Smooth muscle cell (in vitro differentiated cells): ENCODE data around the gene RAI2. TPM values are rescaled to one million over a fixed set of nuclear protein-coding genes. Genes with fewer than 3 reads are reported as not detected.

Source experiments
- DNase-seq: peaks from one replicate; lab custom pipeline; 2025; ENCODE audit not compliant: unreplicated experiment; lab: John Stamatoyannopoulos, UW
- H2AFZ ChIP-seq: fragments of 200-600 bp; sonication (generic); 2 replicates; pipeline ENCODE4 v1.6.0; 2016; ENCODE audit warnings: antibody characterized with exemption, low read depth, mild to moderate bottlenecking
- H3F3A ChIP-seq: fragments of 200-600 bp; sonication (generic); 2 replicates; pipeline ENCODE4 v1.6.0; 2017; ENCODE audit warnings: antibody characterized with exemption, low read depth
- H3K27ac ChIP-seq: fragments of 200-600 bp; sonication (generic); 2 replicates; pipeline ENCODE4 v1.5.1; 2016; ENCODE audit warnings: low read depth, mild to moderate bottlenecking
- H3K27me3 ChIP-seq: fragments of 200-600 bp; sonication (generic); 2 replicates; pipeline ENCODE4 v1.6.1; 2016; ENCODE audit warnings: low read depth, mild to moderate bottlenecking
- H3K36me3 ChIP-seq: fragments of 200-600 bp; sonication (generic); 2 replicates; pipeline ENCODE4 v1.5.1; 2016; ENCODE audit warnings: low read depth
- H3K4me1 ChIP-seq: fragments of 200-600 bp; sonication (generic); 2 replicates; pipeline ENCODE4 v1.5.1; 2016; ENCODE audit warnings: low read depth
- H3K4me2 ChIP-seq: fragments of 200-600 bp; sonication (generic); 2 replicates; pipeline ENCODE4 v1.6.0; 2016; ENCODE audit warnings: mild to moderate bottlenecking
- H3K4me3 ChIP-seq: fragments of 200-600 bp; sonication (generic); 2 replicates; pipeline ENCODE4 v1.5.1; 2016; ENCODE audit warnings: mild to moderate bottlenecking
- H3K79me2 ChIP-seq: fragments of 200-600 bp; sonication (generic); 2 replicates; pipeline ENCODE4 v1.6.0; 2016; ENCODE audit warnings: low read depth, mild to moderate bottlenecking
- H3K9ac ChIP-seq: fragments of 200-600 bp; sonication (generic); 2 replicates; pipeline ENCODE4 v1.6.0; 2016; ENCODE audit warnings: low read depth
- H3K9me3 ChIP-seq: fragments of 200-600 bp; sonication (generic); replicated peaks from 2 replicates; pipeline ENCODE4 v1.5.1; 2016; ENCODE audit warnings: low read depth
- H4K20me1 ChIP-seq: fragments of 200-600 bp; sonication (generic); 2 replicates; pipeline ENCODE4 v1.6.0; 2016; ENCODE audit warnings: low read depth
- WGBS: methylation state at CpG from one replicate; pipeline ENCODE4 v1.1.7; 2016; ENCODE audit warnings: low lambda C conversion rate; 5-methylcytosine and 5-hydroxymethylcytosine counted together
- polyA plus RNA-seq: library from polyadenylated mRNA; unstranded; fragments of >200 nt; fragmentation: Nextera tagmentation; extraction: Ambion mirVana; gene quantifications from 2 replicates; pipeline ENCODE4 v1.2.1, GENCODE V29; 2016
- total RNA-seq: library from RNA; depleted of rRNA; stranded (reverse); fragments of >200 nt; gene quantifications from 2 replicates; pipeline ENCODE4 v1.2.3, GENCODE V29; 2014
- TF ChIP-seq, protein P1 (sequence below): fragments of 200-600 bp; sonication (generic); IDR thresholded peaks from 2 replicates; pipeline ENCODE4 v1.5.1; 2017; ENCODE audit warnings: borderline replicate concordance, mild to moderate bottlenecking, antibody characterized with exemption; ENCODE audit not compliant: insufficient read depth, poor library complexity, severe bottlenecking

Gene RAI2
- total and polyA plus RNA-seq, 2 experiments from 2014 or later: 0.72 TPM; not detected in 1

DNA sequence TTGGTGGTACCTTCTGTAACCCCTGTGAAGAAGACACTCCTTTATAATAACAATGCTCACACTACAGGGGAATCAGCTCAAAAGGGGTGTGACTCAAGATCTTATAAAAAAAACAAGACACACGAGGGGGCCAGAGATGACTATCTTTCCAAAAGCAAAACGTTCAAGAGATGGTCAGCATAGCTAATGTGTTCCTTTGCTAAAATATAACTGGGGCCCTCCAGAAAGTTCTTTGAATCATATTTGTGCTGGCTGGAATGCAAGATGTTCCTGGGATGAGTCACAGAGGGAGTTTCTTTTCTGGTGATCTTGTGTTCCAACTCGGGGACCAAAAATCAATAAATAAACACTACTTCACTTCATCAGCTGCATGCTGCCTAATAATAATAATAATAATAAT is 46.5 kb downstream of the RAI2 start:
- Histone ChIP-seq H2AFZ (no peak overlapping the region), H3K9ac (no peak overlapping the region), H3K79me2 (no peaks in the 10 kb centered on the region), H4K20me1 (no peaks in the 10 kb centered on the region), H3K4me2 (no peak overlapping the region), H3F3A (no peaks in the 10 kb centered on the region), H3K36me3 (no peaks in the 10 kb centered on the region), H3K27ac (no peak overlapping the region), H3K27me3 (no peaks in the 10 kb centered on the region), H3K4me3 (no peak overlapping the region), H3K4me1 (no peaks in the 10 kb centered on the region), H3K9me3 (no peaks in the 10 kb centered on the region)
- 30% methylated on average over 3 of the region's 3 CpGs for WGBS
- TF ChIP-seq, protein P1, sequence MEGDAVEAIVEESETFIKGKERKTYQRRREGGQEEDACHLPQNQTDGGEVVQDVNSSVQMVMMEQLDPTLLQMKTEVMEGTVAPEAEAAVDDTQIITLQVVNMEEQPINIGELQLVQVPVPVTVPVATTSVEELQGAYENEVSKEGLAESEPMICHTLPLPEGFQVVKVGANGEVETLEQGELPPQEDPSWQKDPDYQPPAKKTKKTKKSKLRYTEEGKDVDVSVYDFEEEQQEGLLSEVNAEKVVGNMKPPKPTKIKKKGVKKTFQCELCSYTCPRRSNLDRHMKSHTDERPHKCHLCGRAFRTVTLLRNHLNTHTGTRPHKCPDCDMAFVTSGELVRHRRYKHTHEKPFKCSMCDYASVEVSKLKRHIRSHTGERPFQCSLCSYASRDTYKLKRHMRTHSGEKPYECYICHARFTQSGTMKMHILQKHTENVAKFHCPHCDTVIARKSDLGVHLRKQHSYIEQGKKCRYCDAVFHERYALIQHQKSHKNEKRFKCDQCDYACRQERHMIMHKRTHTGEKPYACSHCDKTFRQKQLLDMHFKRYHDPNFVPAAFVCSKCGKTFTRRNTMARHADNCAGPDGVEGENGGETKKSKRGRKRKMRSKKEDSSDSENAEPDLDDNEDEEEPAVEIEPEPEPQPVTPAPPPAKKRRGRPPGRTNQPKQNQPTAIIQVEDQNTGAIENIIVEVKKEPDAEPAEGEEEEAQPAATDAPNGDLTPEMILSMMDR: no peak
- no peak for DNase-seq

DNA sequence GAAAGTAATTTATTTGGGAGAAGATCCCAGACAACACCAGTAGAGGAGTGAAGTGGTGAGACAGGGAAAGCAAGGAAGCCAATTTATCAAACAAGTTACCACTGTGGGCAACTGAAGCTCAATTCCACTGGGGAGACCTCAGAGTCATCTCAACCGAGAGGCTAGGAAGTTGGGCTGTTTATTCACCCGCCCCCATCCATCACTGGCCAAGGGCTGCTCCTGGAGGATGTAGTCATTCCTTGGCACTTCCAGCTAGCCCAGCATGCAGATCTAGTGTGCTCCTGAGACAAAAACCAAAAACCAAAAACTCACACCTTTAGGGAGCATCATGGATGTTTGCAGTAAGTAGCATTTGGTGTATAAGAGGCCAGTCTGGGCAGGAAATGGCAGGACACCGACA is 47.0 kb downstream of the RAI2 start:
- H2AFZ ChIP-seq: no peak overlapping the region
- no peak for DNase-seq
- no peaks in the 10 kb centered on the region for H3K4me1 ChIP-seq
- H3K4me3 ChIP-seq: no peak overlapping the region
- no peaks in the 10 kb centered on the region for H4K20me1 ChIP-seq
- H3K9ac ChIP-seq: no peak overlapping the region
- H3K79me2 ChIP-seq: no peaks in the 10 kb centered on the region
- no peaks in the 10 kb centered on the region for H3F3A ChIP-seq
- H3K27me3 ChIP-seq: no peaks in the 10 kb centered on the region
- H3K9me3 ChIP-seq: no peaks in the 10 kb centered on the region
- H3K4me2 ChIP-seq: no peak overlapping the region
- H3K27ac ChIP-seq: no peak overlapping the region
- WGBS: 72% methylated on average over 3 of the region's 3 CpGs
- no peaks in the 10 kb centered on the region for H3K36me3 ChIP-seq
- TF ChIP-seq, protein P1: no peak

DNA sequence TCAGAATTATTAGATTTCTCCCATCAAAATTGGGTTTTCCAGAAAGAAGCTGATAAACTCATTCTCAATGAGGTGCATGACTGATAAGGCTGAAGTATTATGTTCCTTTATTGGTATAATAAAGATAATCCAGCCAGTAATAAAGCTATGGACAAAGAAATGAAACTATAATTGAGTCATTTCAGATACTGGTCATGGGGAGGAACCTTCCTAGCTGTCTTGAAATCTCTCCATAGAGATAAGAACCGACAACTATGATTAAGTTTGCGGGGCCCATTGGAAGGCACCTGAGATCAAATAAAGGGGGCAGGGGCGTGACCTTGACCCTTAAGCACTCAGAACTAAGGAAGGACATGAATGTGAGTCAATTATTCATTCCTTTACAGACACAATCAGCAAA is 47.8 kb downstream of the RAI2 start:
- no peak for DNase-seq
- WGBS: 77% methylated on average over 3 of the region's 3 CpGs
- Histone ChIP-seq H3K4me1 (no peaks in the 10 kb centered on the region), H3K79me2 (no peaks in the 10 kb centered on the region), H3K27me3 (no peaks in the 10 kb centered on the region), H3F3A (no peaks in the 10 kb centered on the region), H3K36me3 (no peaks in the 10 kb centered on the region), H3K4me2 (no peak overlapping the region), H3K9ac (no peak overlapping the region), H3K27ac (no peak overlapping the region), H3K4me3 (no peak overlapping the region), H4K20me1 (no peaks in the 10 kb centered on the region), H2AFZ (no peak overlapping the region), H3K9me3 (no peaks in the 10 kb centered on the region)
- TF ChIP-seq, protein P1: no peak

DNA sequence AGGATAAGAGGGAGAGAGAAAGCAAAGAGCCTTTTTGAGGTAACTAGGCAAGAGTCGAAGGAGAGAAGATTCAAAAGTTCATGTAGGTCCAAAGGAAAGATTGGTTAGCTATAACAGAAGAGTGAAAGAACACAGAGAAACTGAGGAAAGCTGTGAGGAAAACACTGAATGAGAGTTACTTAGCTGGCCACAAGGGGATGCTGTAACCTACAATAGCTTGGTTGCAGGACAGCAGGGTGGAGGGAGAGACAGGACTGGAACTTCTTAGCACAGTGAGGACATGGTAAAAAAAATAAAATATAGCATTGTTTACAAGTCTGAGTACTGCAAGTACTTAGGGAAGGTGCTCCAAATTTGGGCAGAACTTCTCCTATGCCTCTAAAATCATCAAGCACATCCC is 48.3 kb downstream of the RAI2 start:
- no peaks in the 10 kb centered on the region for H3K79me2 ChIP-seq
- no peak overlapping the region for H3K4me3 ChIP-seq
- no peaks in the 10 kb centered on the region for H4K20me1 ChIP-seq
- no peak for DNase-seq
- H3K9ac ChIP-seq: no peak overlapping the region
- no peaks in the 10 kb centered on the region for H3K4me1 ChIP-seq
- no peak overlapping the region for H2AFZ ChIP-seq
- H3K27ac ChIP-seq: no peak overlapping the region
- 44% methylated on average over 1 of the region's 1 CpG for WGBS
- no peaks in the 10 kb centered on the region for H3K9me3 ChIP-seq
- TF ChIP-seq, protein P1: peak; percentile 49
- H3K4me2 ChIP-seq: no peak overlapping the region
- no peaks in the 10 kb centered on the region for H3K36me3 ChIP-seq
- no peaks in the 10 kb centered on the region for H3F3A ChIP-seq
- H3K27me3 ChIP-seq: no peaks in the 10 kb centered on the region
